GM18909 (cell line): ENCODE measurements around the gene AQP4.
A peak's percentile ranks its signal among the peaks of the same experiment; 100 is the strongest.

Source experiments
- ATAC-seq: cut with Tn5 transposase; IDR thresholded peaks from one replicate; pipeline ENCODE4 v1.9.1; 2021; ENCODE audit warnings: mild to moderate bottlenecking; ENCODE audit not compliant: unreplicated experiment, poor library complexity

Gene AQP4

GRCh38 chr18:26865557-26865956 is at the start of gene AQP4:
Gene AQP4, minus strand, starts transcription at chr18:26865707. Its CDS starts 18 bp downstream, at chr18:26865689.
- ATAC-seq = no peak

GRCh38 chr18:26911840-26912239 is 46.3 kb upstream of the AQP4 start:
- no peak for ATAC-seq

- ATAC-seq = no peak
Measured at GRCh38 chr18:26909599-26910290, 44.2 kb upstream of the AQP4 start.

- ATAC-seq = no peak
Measured at GRCh38 chr18:26908906-26909305, 43.4 kb upstream of the AQP4 start.

- no peak for ATAC-seq
Measured at GRCh38 chr18:26902291-26902690, 36.8 kb upstream of the AQP4 start.

- ATAC-seq = no peak
Measured at GRCh38 chr18:26901020-26901419, 35.5 kb upstream of the AQP4 start.

- ATAC-seq = no peak
Measured at GRCh38 chr18:26894426-26894825, 28.9 kb upstream of the AQP4 start.

GRCh38 chr18:26893996-26894395 is 28.5 kb upstream of the AQP4 start:
- no peak for ATAC-seq

- ATAC-seq = no peak
Measured at GRCh38 chr18:26888259-26888658, 22.8 kb upstream of the AQP4 start.

- ATAC-seq = no peak
Measured at GRCh38 chr18:26875040-26875654, 9.6 kb upstream of the AQP4 start.

- no peak for ATAC-seq
Measured at GRCh38 chr18:26874283-26874682, 8.8 kb upstream of the AQP4 start.

- peak; percentile 55 for ATAC-seq
Measured at GRCh38 chr18:26869640-26870039, 4.1 kb upstream of the AQP4 start.

GRCh38 chr18:26868968-26869586 is 3.6 kb upstream of the AQP4 start:
- no peak for ATAC-seq

- no peak for ATAC-seq
Measured at GRCh38 chr18:26867471-26867870, 2.0 kb upstream of the AQP4 start.

GRCh38 chr18:26864658-26865057 is 849 bp downstream of the AQP4 start:
- no peak for ATAC-seq

GRCh38 chr18:26863921-26864497 is 1.5 kb downstream of the AQP4 start:
- no peak for ATAC-seq

- ATAC-seq = no peak
Measured at GRCh38 chr18:26863122-26863879, 2.2 kb downstream of the AQP4 start.

GRCh38 chr18:26862084-26862483 is 3.4 kb downstream of the AQP4 start:
- ATAC-seq = no peak

- no peak for ATAC-seq
Measured at GRCh38 chr18:26854292-26854881, 11.1 kb downstream of the AQP4 start.

- no peak for ATAC-seq
Measured at GRCh38 chr18:26853401-26853800, 12.1 kb downstream of the AQP4 start.
